Measurements from ENCODE around the gene IMMP2L.

Gene IMMP2L

GRCh38 chr7:110827287-110827855 lies 734.9 kb downstream of the IMMP2L start:
- no peak overlapping the region for H3K27ac ChIP-seq
- TF ChIP-seq ZFX (IDR thresholded peaks at IDR 0.05) (no peak), CTCF (conservative IDR thresholded peaks at IDR 0.05) (no peak)

- TF ChIP-seq CTCF (conservative IDR thresholded peaks at IDR 0.05) (no peak), ZFX (IDR thresholded peaks at IDR 0.05) (no peak)
- H3K27ac ChIP-seq = no peak overlapping the region
These were observed 748.3 kb downstream of the IMMP2L start for GRCh38 chr7:110813986-110814385.

GRCh38 chr7:110809832-110810231 lies 752.5 kb downstream of the IMMP2L start:
- TF ChIP-seq CTCF (conservative IDR thresholded peaks at IDR 0.05) (no peak), ZFX (IDR thresholded peaks at IDR 0.05) (no peak)
- no peak overlapping the region for H3K27ac ChIP-seq

GRCh38 chr7:110808361-110808760 lies 753.9 kb downstream of the IMMP2L start:
- no peak for TF ChIP-seq ZFX (IDR thresholded peaks at IDR 0.05)
- TF ChIP-seq CTCF (conservative IDR thresholded peaks at IDR 0.05) = no peak
- H3K27ac ChIP-seq = no peak overlapping the region

GRCh38 chr7:110804501-110804900 lies 757.8 kb downstream of the IMMP2L start:
- TF ChIP-seq CTCF (conservative IDR thresholded peaks at IDR 0.05) (no peak), ZFX (IDR thresholded peaks at IDR 0.05) (no peak)
- no peak overlapping the region for H3K27ac ChIP-seq

GRCh38 chr7:110803602-110804143 lies 758.6 kb downstream of the IMMP2L start:
- TF ChIP-seq CTCF (conservative IDR thresholded peaks at IDR 0.05) (no peak), ZFX (IDR thresholded peaks at IDR 0.05) (no peak)
- H3K27ac ChIP-seq = no peak overlapping the region

- no peak for TF ChIP-seq ZFX (IDR thresholded peaks at IDR 0.05)
- TF ChIP-seq CTCF (conservative IDR thresholded peaks at IDR 0.05) = no peak
These were observed 760.8 kb downstream of the IMMP2L start for GRCh38 chr7:110801502-110801901.

More at GRCh38 chr7:110801502-110801901, 760.8 kb downstream of the IMMP2L start:
- H3K27ac ChIP-seq = no peak overlapping the region

Data from C4-2B (cell line).